HG02870 (cell line): Measurements from ENCODE around the gene TRERF1.
"Not testable (repeated sequence)": the region's sequence is repeated elsewhere in the genome, so short reads cannot be mapped to it uniquely, and the experiment has no call there.

Experiments used
- ATAC-seq: cut with Tn5 transposase; IDR thresholded peaks from one replicate; pipeline ENCODE4 v1.9.1; 2021; ENCODE audit warnings: mild to moderate bottlenecking, moderate library complexity; ENCODE audit not compliant: unreplicated experiment

The TRERF1 gene

DNA sequence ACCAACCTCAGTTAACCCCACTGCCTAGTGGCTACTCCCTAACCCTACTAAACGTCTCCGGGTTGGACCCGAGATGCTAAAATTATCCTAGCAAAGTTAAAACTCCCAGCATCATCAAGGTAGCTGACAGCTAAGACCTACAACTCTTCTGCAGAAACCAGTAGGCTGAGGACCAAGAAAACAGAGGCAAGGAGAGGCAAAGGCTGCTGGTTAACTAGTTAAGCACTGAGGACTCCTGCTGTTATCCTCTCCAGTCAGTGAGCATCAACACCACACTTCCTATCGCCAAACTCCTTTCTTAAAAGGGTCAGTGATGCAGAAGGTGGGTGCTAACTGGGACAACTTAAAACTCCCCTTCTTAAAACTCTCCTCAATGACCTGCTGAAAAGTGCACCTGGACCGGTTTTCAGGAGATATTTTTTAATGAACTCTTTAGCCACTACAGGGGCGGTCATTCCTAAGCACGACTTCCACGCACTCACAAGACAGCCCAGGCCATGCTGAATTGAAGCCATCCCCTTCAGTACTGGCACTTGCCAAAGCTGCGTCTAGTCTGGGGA, 1.7 kb downstream of the TRERF1 start:
- ATAC-seq: no peak

DNA sequence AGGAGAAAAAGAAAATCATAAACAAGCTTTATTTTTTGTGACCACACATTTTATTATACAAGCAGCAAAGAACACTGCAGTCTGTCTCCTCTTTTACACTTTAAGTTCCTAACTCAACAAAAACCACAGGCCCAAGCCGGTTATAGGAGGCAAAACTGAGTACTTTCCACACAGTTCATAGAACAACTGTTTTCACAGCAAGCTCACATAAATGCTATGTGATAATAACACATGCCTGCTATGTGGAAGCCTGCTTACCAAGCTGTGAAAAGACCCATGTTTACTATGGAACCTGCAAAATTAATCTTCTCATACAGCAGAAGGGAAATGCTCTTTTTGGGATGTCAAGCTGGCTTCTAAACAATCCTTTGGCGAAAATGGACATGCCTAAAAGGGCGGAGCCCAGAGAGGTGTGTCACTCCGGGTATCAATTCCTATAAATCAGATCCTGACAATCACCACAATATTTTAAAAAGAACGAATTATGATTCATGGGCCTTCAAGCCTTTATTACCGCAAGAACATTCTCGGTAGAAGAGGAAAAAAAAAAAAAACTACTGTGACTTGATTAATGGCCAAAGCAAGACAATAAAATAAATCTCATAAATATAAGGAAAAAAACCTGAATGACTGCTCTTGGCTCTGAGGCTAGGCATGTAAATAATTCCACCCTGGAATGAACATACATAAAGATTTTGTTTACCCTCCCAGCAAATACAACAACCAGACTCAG, 2.6 kb downstream of the TRERF1 start:
- no peak for ATAC-seq

DNA sequence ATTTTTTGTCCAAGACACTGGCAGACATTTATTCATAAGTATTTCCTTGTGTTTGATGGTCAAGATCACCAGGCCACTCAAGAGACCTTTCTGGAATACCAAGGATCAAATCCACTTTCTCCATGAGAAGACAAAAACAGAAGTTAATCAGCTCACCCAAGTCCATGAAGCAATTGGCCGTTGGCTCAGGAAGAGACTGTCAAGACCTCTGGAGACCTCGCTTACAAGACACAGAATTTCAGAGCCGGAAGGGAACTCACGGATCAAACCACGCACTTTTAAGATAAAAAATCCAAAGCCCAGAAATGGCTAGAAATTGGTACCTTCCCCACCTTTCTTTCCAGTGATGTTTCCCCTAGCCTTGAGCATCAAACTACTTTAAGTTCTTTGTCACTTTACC, 3.3 kb downstream of the TRERF1 start:
- ATAC-seq: no peak

DNA sequence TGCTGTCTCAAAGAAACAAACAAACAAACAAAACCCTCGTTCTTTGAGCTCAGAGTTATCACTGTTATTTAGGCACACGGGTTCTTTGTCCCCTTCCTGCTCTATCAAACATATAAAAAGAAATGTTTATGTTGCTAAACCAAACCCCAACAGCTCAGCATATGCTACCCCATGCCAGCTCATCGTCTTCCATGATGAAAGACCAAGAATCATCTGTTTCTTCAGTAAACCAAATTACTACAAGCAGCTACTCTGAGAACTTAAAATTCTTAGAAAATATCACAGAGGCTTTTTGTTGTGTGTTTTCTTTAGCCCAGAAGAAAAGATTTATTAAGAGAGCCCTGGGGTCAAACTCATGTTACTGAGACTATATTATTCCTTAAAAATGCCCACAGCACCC, 4.7 kb downstream of the TRERF1 start:
- no peak for ATAC-seq

DNA sequence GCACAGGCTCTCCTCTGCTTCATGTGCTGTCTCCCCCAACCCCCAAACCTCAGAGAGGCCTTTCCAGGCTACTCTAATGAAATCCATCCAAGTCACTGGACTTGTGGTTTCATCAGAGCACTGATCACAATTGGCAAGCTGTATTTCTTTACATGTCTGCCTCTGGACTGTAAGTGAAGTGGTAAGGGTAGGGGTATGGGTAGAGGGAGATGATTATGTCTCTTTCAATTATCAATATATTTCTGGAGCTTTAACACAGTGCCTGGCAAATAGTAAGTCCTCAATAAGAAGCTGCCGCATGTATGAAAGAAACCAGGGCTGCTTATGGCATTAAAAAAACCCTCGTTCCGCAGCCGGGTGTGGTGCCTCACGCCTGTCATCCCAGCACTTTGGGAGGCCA, 5.4 kb downstream of the TRERF1 start:
- no peak for ATAC-seq

DNA sequence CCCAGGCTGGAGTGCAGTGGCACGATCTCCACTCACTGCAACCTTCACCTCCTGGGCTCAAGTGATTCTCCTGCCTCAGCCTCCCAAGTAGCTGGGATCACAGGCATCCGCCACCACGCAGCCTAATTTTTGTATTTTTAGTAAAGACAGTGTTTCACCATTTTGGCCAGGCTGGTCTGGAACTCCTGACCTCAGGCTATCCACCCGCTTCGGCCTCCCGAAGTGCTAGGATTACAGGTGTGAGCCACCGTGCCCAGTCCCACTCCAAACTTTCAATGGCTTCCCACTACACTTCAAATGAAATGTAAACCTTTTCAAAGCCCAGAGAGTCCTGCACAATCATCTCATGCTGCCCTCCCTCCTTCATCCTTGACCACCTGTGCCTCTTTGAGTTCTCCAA, 5.8 kb downstream of the TRERF1 start:
- ATAC-seq: not testable (repeated sequence)

DNA sequence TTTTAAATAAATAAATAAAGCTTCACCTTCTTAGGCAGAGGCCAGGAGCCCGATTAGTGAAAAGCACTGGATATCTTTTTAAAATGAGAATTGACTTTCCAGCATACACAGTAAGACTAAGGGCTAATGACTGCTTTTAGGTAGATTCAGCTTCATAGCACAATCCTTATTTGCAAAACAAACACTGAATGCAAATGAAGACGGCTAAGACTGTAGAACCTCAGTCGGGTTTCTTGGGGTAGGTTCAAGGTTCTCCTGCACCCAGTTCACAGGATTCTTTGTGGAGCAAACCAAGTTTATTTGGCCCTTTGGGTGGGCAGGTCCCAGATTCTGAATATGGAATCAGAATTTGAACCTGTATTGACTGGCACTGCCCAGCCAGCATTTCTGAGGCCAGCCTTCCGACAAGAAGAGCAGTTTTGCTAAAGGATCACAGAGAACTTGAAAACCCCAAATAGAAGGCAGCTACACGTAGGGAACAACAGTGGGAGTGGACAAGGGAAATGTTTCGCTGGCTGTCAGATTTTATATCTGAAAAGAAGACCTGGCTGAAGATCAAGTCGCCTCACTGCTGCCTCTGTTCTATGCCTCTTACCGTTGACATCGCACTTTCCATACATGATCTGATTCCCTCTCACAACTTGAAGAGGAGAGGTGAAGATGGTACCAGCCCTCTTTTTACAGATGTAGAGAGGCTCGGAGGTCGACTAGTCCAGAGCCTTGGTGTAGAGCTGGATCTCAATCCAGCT, 8.2 kb downstream of the TRERF1 start:
- no peak for ATAC-seq

DNA sequence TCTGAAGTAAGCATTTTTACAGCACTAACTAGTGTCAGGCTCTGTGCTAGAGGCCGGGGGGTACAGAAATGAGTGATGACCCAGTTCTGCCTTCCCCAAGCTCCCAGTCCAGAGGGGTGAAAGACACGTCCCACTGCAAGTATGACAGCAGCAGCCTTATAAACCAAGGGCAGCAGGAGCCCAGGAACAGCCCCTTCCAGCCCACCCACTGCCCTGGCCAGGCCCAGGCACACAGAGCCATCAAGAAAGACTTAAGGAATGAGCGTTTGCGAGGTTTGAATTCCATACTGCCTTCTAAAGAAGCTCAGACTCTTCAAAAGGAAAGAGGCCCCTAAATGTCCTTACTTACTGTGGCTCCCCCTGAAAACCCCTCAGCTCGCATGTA, 10.0 kb downstream of the TRERF1 start:
- no peak for ATAC-seq

DNA sequence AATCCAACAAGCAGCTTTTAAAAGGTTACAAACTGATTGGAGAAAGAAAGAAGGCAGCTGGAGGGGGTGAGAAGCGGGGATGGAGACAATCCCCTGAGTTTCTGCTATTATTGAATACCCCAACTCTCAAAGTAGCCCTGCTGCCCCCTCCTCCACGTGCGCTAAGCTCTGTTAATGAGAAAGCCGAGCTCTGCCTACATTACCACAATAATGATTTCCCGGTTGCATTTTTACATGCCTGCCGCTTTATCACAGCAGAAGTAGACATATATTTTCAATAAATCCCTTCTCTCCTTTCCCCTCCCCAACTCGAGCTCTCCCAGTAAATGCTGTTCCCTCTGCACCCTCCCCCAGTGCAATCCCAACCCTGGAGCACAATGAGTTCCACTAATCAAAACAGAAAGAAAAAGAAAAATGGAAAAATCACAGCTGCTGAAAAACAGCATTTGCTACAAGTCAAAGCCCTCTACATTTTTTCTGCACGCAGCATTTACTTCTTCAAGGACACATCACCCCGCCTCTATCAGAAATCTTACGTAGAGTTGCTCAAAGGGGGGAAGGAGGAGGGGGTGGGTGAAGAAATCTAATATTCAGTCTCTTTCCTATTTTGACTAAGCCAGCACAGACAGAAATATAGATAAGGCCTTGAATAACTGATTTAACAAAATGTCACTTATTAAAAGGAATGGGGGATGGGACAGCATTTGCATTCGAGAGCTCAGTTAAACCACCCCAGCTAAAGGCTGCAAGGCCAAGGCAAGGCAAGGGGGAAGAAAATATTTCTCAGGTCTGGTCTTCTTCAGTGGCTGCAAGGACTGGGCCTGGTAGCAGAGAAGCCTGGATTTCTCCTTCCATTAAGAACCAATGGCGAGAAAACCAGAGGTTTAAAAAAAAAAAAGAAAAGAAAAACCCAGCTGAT, 10.7 kb downstream of the TRERF1 start:
- no peak for ATAC-seq

DNA sequence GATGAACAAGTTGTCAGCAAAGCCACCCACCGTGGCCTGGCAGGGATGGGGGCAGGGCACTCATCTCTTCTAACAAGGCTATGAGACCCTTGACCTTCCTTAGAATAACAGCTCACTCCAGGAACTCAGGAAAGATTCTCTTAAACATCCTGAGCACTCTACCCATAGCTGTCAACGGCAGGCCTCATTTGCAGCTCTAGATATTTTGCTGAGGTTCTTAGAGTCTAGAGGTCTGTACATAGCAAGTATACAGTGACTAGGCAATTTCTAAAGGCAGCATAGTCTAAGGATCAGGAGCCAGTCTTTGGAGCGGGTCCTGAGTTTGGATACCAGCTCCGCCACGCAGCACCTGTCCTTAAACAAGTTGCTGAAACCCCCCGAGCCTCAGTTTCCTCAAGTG, 11.7 kb downstream of the TRERF1 start:
- ATAC-seq: no peak

DNA sequence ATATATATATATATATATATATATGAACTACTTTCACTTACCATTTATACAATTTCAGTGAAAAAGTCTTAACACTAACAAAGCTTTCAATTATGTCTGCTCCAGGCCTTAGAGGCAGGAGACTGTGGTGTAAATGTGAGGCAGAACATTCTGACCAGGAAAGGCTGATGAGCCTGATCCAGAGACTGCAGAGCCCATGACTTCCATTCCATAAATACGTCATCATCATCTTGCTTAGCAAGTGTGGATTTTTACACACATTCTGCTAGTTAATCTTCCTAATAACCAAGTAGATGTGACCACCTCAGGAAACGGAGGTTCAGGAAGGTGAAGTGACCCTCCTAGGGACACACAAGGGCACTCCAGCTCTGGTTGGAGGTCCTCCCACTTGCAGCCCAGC, 14.9 kb downstream of the TRERF1 start:
- ATAC-seq: no peak

DNA sequence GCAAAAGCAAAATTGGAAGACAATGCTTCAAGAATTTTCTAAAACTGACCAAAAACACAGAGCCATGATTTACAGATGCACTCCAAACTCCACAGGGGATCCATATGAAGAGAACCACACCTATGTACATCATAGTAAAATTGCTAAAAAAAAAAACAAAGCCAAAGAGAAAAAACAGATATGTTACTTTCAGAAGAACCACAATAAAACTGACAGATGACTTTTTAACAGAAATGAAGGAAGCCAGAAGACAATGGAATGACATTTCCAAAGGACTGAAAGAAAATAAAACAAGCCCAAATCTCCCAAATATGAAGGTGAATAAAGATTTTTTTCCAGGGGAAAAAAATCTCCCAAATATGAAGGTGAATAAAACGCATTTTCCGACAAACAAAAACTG, 17.5 kb downstream of the TRERF1 start:
- no peak for ATAC-seq

DNA sequence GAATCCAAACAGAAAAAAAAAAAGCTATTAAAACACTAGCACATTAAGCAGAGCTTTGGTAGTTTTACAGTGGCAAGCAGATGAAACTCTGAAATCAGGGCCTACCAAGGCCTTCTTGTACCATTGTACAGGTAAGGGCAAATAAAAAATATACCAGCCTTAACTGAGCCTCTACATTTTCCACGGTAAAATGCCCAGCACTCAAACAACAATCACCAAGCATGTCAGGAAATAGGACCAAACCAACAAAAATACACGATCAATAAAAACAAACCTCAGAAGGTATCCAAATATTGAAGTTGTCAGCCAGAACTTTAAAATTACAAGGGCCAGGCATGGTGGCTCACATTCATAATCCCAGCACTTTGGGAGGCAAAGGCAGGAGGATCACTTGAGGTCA, 18.3 kb downstream of the TRERF1 start:
- no peak for ATAC-seq

DNA sequence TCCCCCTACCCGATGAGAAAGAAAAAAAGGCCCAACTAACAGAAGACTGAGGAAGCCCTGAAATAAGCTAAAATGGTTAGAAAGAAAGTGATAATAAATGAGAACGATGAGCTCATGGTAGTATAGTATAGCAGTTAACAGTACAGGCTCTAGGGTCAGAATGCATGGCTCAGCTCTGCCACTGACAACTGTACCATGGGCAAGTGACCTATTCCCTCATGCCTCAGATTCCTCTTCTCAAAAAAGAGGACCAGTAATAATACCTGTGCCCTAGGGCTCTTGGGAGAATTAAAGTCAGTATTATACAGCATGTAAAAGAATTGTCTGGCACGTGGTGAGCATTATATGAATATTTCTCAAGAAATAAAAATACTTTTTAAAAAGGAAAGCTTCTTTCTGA, 19.8 kb downstream of the TRERF1 start:
- no peak for ATAC-seq

DNA sequence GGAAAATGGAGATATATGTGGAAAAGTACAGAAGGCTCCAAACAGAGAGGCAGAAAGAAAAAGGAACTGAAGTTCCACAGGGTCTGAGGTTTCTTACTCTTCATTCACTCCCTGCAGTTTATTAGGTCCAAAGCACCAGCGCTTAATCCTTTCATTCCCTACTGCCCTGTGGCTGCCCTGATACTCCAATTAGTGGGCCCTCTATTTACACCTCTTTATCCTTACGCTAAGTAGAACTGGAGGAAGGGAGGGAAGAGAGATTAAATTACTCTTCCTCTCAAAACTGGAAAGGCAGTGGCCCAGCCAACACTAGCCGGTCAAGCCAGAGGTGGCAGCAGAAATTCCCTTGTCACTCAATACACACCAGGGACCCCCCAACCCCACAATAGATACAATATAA, 20.4 kb downstream of the TRERF1 start:
- ATAC-seq: no peak

DNA sequence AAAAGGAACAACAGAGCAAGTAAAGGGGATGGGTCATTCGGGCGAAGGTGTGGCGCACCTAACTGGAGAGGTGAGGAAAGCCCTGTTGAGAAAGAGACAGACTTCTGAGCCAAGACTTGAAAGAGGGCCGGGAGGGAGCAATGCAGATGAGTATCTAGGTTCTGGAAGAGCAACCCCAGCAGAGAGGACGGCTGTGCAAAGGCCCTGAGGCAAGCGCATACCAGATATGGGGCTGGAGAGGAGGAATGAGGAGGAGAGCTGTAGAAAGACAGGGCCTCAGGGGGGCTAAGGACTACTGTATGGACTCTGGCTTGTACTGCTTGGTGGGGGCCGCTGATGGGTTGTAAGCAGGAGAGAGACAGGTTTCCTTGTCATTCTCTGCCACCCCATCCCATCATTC, 21.9 kb downstream of the TRERF1 start:
- ATAC-seq: no peak

DNA sequence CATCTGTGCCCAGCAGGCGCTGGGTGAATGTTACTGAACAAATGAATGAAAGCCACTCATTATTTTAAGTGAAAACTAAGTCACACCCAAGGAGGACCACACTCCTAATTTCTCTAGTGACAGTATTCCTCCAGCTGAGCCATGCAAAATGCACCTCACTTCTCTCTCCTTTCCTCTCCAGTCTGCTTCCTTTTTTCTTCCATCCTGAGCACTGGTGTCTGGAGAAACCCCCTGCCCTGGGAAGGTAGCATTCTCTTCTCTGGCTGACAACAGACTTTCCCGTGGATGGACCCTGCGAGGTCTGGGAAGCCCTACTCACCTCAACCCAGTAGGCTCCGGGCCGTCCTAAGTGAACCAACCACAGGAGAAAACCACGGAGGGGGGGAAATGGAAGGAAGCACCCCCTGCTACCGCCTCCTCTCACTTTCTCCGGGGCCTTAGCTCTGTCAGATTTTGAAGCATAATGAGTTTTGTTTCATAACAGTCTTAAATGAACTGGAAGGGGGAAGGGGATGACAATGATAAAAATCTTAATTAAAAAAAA, 22.6 kb downstream of the TRERF1 start:
- no peak for ATAC-seq

DNA sequence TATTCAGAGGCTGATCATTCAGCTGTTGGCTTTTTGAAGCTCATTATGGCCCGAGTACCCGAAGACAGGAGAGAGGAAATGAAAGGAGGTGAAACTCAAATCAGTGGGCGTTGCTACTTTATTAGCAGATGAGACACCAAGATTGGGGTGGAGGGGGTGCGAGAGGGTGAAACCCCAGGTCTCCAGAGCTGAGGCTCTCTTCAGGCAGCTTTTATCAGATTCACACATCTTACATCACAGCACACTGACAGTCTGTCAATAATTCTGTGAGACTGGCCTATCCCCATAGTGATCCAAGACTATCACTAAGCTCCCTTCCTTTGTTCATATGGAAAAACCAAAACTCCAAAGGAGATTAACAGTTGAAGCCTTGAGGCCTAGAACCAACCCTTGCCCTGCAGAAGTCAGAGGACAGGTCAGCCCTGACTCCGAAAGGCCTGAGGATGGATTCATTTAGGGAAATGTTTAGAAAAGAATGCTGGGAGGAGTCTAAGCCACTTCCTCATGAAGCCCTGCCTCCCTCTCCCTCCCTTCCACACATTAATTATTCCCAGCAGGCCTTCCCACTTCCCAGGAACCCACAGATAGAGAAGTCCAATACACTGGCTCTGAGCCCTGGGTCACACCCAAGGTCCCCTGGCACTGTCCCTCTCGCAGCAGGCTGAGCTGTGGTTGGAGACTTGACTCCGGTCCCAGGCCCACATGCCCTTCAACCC, 23.2 kb downstream of the TRERF1 start:
- ATAC-seq: no peak

DNA sequence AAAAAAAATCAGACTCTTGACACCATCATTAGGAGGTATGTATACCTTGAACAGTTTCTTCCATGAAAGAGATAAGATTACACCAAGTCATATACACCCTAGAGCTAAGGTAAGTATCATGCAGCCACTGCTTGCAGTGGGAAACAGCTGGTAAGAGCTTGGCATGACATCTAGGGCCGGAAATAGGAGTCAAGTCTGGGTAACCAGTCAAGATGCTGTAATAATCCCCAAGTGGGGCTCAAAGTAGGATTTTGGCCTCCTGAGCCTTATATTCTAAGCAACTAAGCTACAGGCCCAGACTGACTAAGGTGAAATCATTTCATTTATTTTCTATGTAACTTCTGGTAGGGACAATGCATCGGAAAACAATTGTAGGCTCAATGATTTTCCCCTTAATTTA, 23.9 kb downstream of the TRERF1 start:
- ATAC-seq: no peak

DNA sequence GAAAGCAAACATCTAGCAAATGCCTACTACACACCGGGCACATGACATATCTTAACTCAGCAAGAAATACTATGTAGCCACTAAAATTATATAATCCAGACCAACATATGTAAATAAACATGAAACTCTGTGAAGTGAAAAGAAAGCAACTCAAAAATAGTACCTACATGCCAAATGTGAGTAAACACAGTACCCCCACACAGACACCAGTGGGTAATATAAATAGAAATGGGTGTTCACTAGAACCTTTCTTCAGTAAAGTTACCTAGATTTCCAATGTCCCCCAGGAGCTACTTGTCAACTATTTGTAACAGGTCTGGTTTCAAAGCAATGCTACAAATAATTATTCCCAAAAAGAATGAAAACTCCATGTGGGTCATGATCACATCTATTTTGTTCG, 25.5 kb downstream of the TRERF1 start:
- ATAC-seq: no peak
